Endodermal cell (in vitro differentiated cells): ENCODE results near the gene SDCCAG8. TPM values are rescaled to one million over a fixed set of nuclear protein-coding genes. Genes with fewer than 3 reads are reported as not detected.

ENCODE experiments used
- DNase-seq: peaks from one replicate; pipeline ENCODE4 v3.0.0-alpha.2; 2017
- H3K27ac ChIP-seq: 2 replicates; pipeline ENCODE4 v1.5.1; 2013; ENCODE audit warnings: mild to moderate bottlenecking, low read depth, low read length, moderate library complexity
- H3K27me3 ChIP-seq: 2 replicates; pipeline ENCODE4 v1.6.1; 2013; ENCODE audit warnings: mild to moderate bottlenecking, low read length, moderate library complexity; ENCODE audit not compliant: insufficient read depth, control insufficient read depth, poor library complexity, severe bottlenecking
- H3K36me3 ChIP-seq: 2 replicates; pipeline ENCODE4 v1.7.0; 2013; ENCODE audit warnings: mild to moderate bottlenecking, low read length, moderate library complexity; ENCODE audit not compliant: control insufficient read depth, insufficient read depth
- H3K4me1 ChIP-seq: one replicate; pipeline ENCODE4 v1.7.0; 2013; ENCODE audit warnings: low read length; ENCODE audit not compliant: control insufficient read depth, insufficient read depth
- H3K4me3 ChIP-seq: 2 replicates; pipeline ENCODE4 v1.5.1; 2013; ENCODE audit warnings: mild to moderate bottlenecking, low read length, moderate library complexity
- H3K9ac ChIP-seq: 2 replicates; pipeline ENCODE4 v1.6.1; 2013; ENCODE audit warnings: mild to moderate bottlenecking, low read length, moderate library complexity; ENCODE audit not compliant: poor library complexity, severe bottlenecking; ENCODE audit errors: extremely low read depth
- H3K9me3 ChIP-seq: 2 replicates; pipeline ENCODE4 v1.6.1; 2013; ENCODE audit warnings: mild to moderate bottlenecking, low read length, moderate library complexity; ENCODE audit not compliant: control insufficient read depth
- H3K27ac Mint-ChIP-seq: 2 replicates; pipeline ENCODE4 v1.8.0; 2020; ENCODE audit warnings: mixed read lengths
- H3K27me3 Mint-ChIP-seq: 2 replicates; pipeline ENCODE4 v1.8.0; 2021; ENCODE audit warnings: mild to moderate bottlenecking, mixed read lengths; ENCODE audit not compliant: insufficient read depth
- H3K36me3 Mint-ChIP-seq: 2 replicates; pipeline ENCODE4 v1.8.0; 2020; ENCODE audit warnings: low read depth, mixed read lengths
- H3K4me1 Mint-ChIP-seq: 2 replicates; pipeline ENCODE4 v1.8.0; 2020; ENCODE audit warnings: mixed read lengths
- H3K4me3 Mint-ChIP-seq: 2 replicates; pipeline ENCODE4 v1.8.0; 2020; ENCODE audit warnings: mild to moderate bottlenecking, moderate library complexity, mixed read lengths
- H3K9me3 Mint-ChIP-seq: 2 replicates; pipeline ENCODE4 v1.8.0; 2020; ENCODE audit warnings: mild to moderate bottlenecking, mixed read lengths
- CTCF ChIP-seq: fragments of 200-600 bp; sonication (generic); conservative IDR thresholded peaks from 2 replicates; pipeline ENCODE4 v1.5.0; 2021; ENCODE audit warnings: antibody characterized with exemption, mild to moderate bottlenecking
- WGBS, 2 experiments: methylation state at CpG; one replicate each; pipeline versions ENCODE4 v1.1.5 to v1.1.7; 2013; ENCODE audit warnings: missing lambda C conversion rate in 2 of 2, mixed read lengths in 1 of 2; ENCODE audit not compliant: insufficient coverage in 1 of 2, insufficient read length in 1 of 2; 5-methylcytosine and 5-hydroxymethylcytosine counted together
- total RNA-seq, 2 donors: library from RNA; stranded (reverse); fragmentation: NEBNext Ultra II Directional in 1 of 2; extraction: Animal tissue kit (Norgen Biotek cat#: 25700) in 1 of 2; gene quantifications; 2 replicates in 1 of 2; 3 replicates in 1 of 2; pipeline ENCODE4 v1.2.1, GENCODE V29; 2021

SDCCAG8 gene
- total RNA-seq, 2 donors from 2014 or later: 19.8 to 27.5 TPM

- no peak overlapping the region for H3K4me3 ChIP-seq
- no peaks in the 10 kb centered on the region for H3K9me3 ChIP-seq
- Mint-ChIP-seq H3K4me1 (peaks cover 7% of the 10 kb centered on the region), H3K27me3 (no peaks in the 10 kb centered on the region), H3K4me3 (no peak overlapping the region), H3K36me3 (peaks cover 24% of the 10 kb centered on the region), H3K9me3 (no peaks in the 10 kb centered on the region), H3K27ac (no peak overlapping the region)
- no peaks in the 10 kb centered on the region for H3K27me3 ChIP-seq
- no peak for DNase-seq
- 91% methylated on average over 8 of the region's 9 CpGs; no CpG with 5 or more reads in 1 of the 2 experiments for WGBS, 2 experiments
- H3K9ac ChIP-seq: no peak overlapping the region
- H3K4me1 ChIP-seq: no peaks in the 10 kb centered on the region
- TF ChIP-seq CTCF: no peak
- H3K36me3 ChIP-seq: peaks cover 19% of the 10 kb centered on the region
- no peak overlapping the region for H3K27ac ChIP-seq
These were observed 11.4 kb upstream of the SDCCAG8 start for GRCh38 chr1:243244432-243244841.

- no peak overlapping the region for H3K4me3 ChIP-seq
- no peak overlapping the region for H3K4me3 Mint-ChIP-seq
- H3K27me3 ChIP-seq: no peaks in the 10 kb centered on the region
- peaks cover 16% of the 10 kb centered on the region for H3K36me3 Mint-ChIP-seq
- no peaks in the 10 kb centered on the region for H3K27me3 Mint-ChIP-seq
- H3K27ac ChIP-seq: no peak overlapping the region
- peaks cover 11% of the 10 kb centered on the region for H3K36me3 ChIP-seq
- DNase-seq: no peak
- no peaks in the 10 kb centered on the region for H3K4me1 ChIP-seq
- no peak overlapping the region for H3K9ac ChIP-seq
- no peaks in the 10 kb centered on the region for H3K9me3 ChIP-seq
- H3K9me3 Mint-ChIP-seq: no peaks in the 10 kb centered on the region
- 83 to 94% methylated on average over 1 of the region's 1 CpG for WGBS, 2 experiments
- peaks cover 24% of the 10 kb centered on the region for H3K4me1 Mint-ChIP-seq
- TF ChIP-seq CTCF: no peak
- H3K27ac Mint-ChIP-seq: no peak overlapping the region
These were observed 8.9 kb upstream of the SDCCAG8 start for GRCh38 chr1:243246916-243247315.

GRCh38 chr1:243247901-243248300 is 7.9 kb upstream of the SDCCAG8 start:
- no peak for TF ChIP-seq CTCF
- no peaks in the 10 kb centered on the region for H3K27me3 Mint-ChIP-seq
- peaks cover 7% of the 10 kb centered on the region for H3K36me3 ChIP-seq
- H3K36me3 Mint-ChIP-seq: peaks cover 11% of the 10 kb centered on the region
- H3K9ac ChIP-seq: no peak overlapping the region
- H3K4me1 Mint-ChIP-seq: peaks cover 26% of the 10 kb centered on the region
- H3K27me3 ChIP-seq: no peaks in the 10 kb centered on the region
- H3K27ac ChIP-seq: no peak overlapping the region
- no peak overlapping the region for H3K27ac Mint-ChIP-seq
- no peak overlapping the region for H3K4me3 Mint-ChIP-seq
- H3K4me1 ChIP-seq: no peaks in the 10 kb centered on the region
- no peak overlapping the region for H3K4me3 ChIP-seq
- 91 to 100% methylated on average over 2 to 3 of the region's 3 CpGs for WGBS, 2 experiments
- H3K9me3 ChIP-seq: no peaks in the 10 kb centered on the region
- DNase-seq: no peak
- H3K9me3 Mint-ChIP-seq: no peaks in the 10 kb centered on the region
